Testis (tissue), 3 donors: ENCODE results near the gene SUSD1. TPM values are rescaled to one million over a fixed set of nuclear protein-coding genes. Genes with fewer than 3 reads are reported as not detected.
A peak's percentile ranks its signal among the peaks of the same experiment; 100 is the strongest.

Experiments used
- DNase-seq: peaks from one replicate; pipeline ENCODE4 v3.0.0-alpha.2; 2019
- H3K27ac ChIP-seq, 2 donors: fragments of 200-600 bp; sonication (generic); one replicate each; pipeline ENCODE4 v1.5.1; 2019
- H3K27me3 ChIP-seq: fragments of 200-600 bp; sonication (generic); one replicate; pipeline ENCODE4 v1.5.1; 2019
- H3K36me3 ChIP-seq: fragments of 200-600 bp; sonication (generic); one replicate; pipeline ENCODE4 v1.5.1; 2017; ENCODE audit warnings: low read depth; ENCODE audit errors: missing control alignments
- H3K4me1 ChIP-seq: fragments of 200-600 bp; sonication (generic); one replicate; pipeline ENCODE4 v1.5.1; 2019
- H3K4me3 ChIP-seq, 2 donors: fragments of 200-600 bp; sonication (generic); one replicate each; pipeline ENCODE4 v1.5.1; 2017 to 2019
- H3K9me3 ChIP-seq: fragments of 200-600 bp; sonication (generic); one replicate; pipeline ENCODE4 v1.5.1; 2017
- CTCF ChIP-seq, 3 experiments: fragments of 450-650 bp in 2 of 3; fragments of 200-600 bp in 1 of 3; sonication (generic) in 1 of 3; IDR thresholded peaks; one replicate each; pipeline ENCODE4 v1.5.1; 2016 to 2019; ENCODE audit warnings: antibody characterized with exemption in 3 of 3, mild to moderate bottlenecking in 2 of 3, moderate library complexity in 1 of 3
- POLR2A ChIP-seq: fragments of 450-650 bp; IDR thresholded peaks from one replicate; pipeline ENCODE4 v1.6.1; 2017; ENCODE audit warnings: antibody characterized with exemption, mild to moderate bottlenecking, moderate library complexity
- WGBS, 2 donors: methylation state at CpG; one replicate each; pipeline ENCODE4 v1.1.5; 2018; 5-methylcytosine and 5-hydroxymethylcytosine counted together
- intact Hi-C: fragments of 100-400 bp; cut with DNase I; formaldehyde crosslinking; loops from one replicate; pipeline ENCODE4 v1.15.1; 2023; ENCODE audit warnings: low total_unique reads
- polyA plus RNA-seq: library from polyadenylated mRNA; stranded (reverse); fragments of 350-450 nt; fragmentation: Illumina TruSeq; extraction: RNeasy Lipid Tissue Mini Kit (QIAGEN cat#74804); gene quantifications from one replicate; pipeline ENCODE4 v1.2.3, GENCODE V29; 2014; ENCODE audit warnings: low read depth, low replicate concordance; ENCODE audit not compliant: insufficient read depth
- total RNA-seq, 2 donors: library from RNA; depleted of rRNA; stranded (reverse); fragments of >200 nt; gene quantifications; one replicate each; pipeline ENCODE4 v1.2.3, GENCODE V29; 2016

Gene SUSD1
- total and polyA plus RNA-seq, 3 donors from 2014 or later = 12.7 to 39.1 (median 28.0) TPM

- peaks cover 42% of the 10 kb centered on the region for H3K4me1 ChIP-seq
- intact Hi-C loops = no loop called here
- H3K9me3 ChIP-seq = no peaks in the 10 kb centered on the region
- H3K27me3 ChIP-seq = no peaks in the 10 kb centered on the region
- 17 to 44% methylated on average over 1 of the region's 1 CpG for WGBS, 2 donors
- H3K36me3 ChIP-seq = no peaks in the 10 kb centered on the region
- DNase-seq = no peak
- H3K4me3 ChIP-seq = no peak overlapping the region
- TF ChIP-seq POLR2A = no peak
- TF ChIP-seq CTCF (IDR thresholded peaks at IDR 0.05) = no peak
- H3K27ac ChIP-seq = peak overlapping the region; percentile 48 to 74
Measured at GRCh38 chr9:112157087-112157486, 18.0 kb downstream of the SUSD1 start.

- 88 to 89% methylated on average over 10 of the region's 10 CpGs for WGBS, 2 donors
- DNase-seq = no peak
Measured at GRCh38 chr9:112149211-112149610, 25.9 kb downstream of the SUSD1 start.

GRCh38 chr9:112145886-112146285 is 29.2 kb downstream of the SUSD1 start:
- WGBS, 2 donors = 68 to 83% methylated on average over 1 of the region's 1 CpG
- Histone ChIP-seq H3K36me3 (no peaks in the 10 kb centered on the region), H3K4me1 (peaks cover 12% of the 10 kb centered on the region), H3K27ac (peak overlapping the region in 1 of 2 donors; percentile 12), H3K9me3 (no peaks in the 10 kb centered on the region), H3K27me3 (no peaks in the 10 kb centered on the region), H3K4me3 (no peak overlapping the region)
- no peak for DNase-seq
- intact Hi-C loops = no loop called here
- TF ChIP-seq POLR2A (no peak), CTCF (IDR thresholded peaks at IDR 0.05) (no peak)

More at GRCh38 chr9:112149211-112149610, 25.9 kb downstream of the SUSD1 start:
- H3K36me3 ChIP-seq = no peaks in the 10 kb centered on the region
- H3K9me3 ChIP-seq = no peaks in the 10 kb centered on the region
- H3K27me3 ChIP-seq = no peaks in the 10 kb centered on the region
- no peak for TF ChIP-seq CTCF (IDR thresholded peaks at IDR 0.05)
- no peak for TF ChIP-seq POLR2A
- no peak overlapping the region for H3K4me3 ChIP-seq
- intact Hi-C loops = no loop called here
- H3K27ac ChIP-seq = peak overlapping the region in 1 of 2 donors; percentile 24
- H3K4me1 ChIP-seq = peaks cover 12% of the 10 kb centered on the region

- intact Hi-C loops = no loop called here
- Histone ChIP-seq H3K36me3 (no peaks in the 10 kb centered on the region), H3K9me3 (no peaks in the 10 kb centered on the region), H3K27ac (no peak overlapping the region), H3K27me3 (no peaks in the 10 kb centered on the region), H3K4me1 (peaks cover 12% of the 10 kb centered on the region), H3K4me3 (no peak overlapping the region)
- no peak for TF ChIP-seq CTCF (IDR thresholded peaks at IDR 0.05)
- no peak for TF ChIP-seq POLR2A
- 93 to 96% methylated on average over 2 of the region's 2 CpGs for WGBS, 2 donors
- no peak for DNase-seq
Measured at GRCh38 chr9:112144807-112145206, 30.3 kb downstream of the SUSD1 start.

GRCh38 chr9:112142420-112142819 is 32.7 kb downstream of the SUSD1 start:
- intact Hi-C loops = no loop called here
- peaks cover 6% of the 10 kb centered on the region for H3K4me1 ChIP-seq
- TF ChIP-seq POLR2A (no peak), CTCF (IDR thresholded peaks at IDR 0.05) (no peak)
- no peak overlapping the region for H3K4me3 ChIP-seq
- WGBS, 2 donors = 79 to 80% methylated on average over 3 of the region's 3 CpGs
- no peaks in the 10 kb centered on the region for H3K36me3 ChIP-seq
- no peak for DNase-seq
- no peaks in the 10 kb centered on the region for H3K27me3 ChIP-seq
- H3K27ac ChIP-seq = no peak overlapping the region
- H3K9me3 ChIP-seq = no peaks in the 10 kb centered on the region
